Cardiac septum (tissue), 1 donor: ENCODE data around the gene MAMDC2. TPM values are rescaled to one million over a fixed set of nuclear protein-coding genes. Genes with fewer than 3 reads are reported as not detected.

Experiments
- DNase-seq: peaks from one replicate; pipeline ENCODE4 v3.0.0-alpha.2; 2020; ENCODE audit warnings: low spot score
- intact Hi-C: fragments of 100-400 bp; cut with DNase I; formaldehyde crosslinking; loops from one replicate; pipeline ENCODE4 v1.14.0; 2022
- long read RNA-seq: library from polyadenylated mRNA; unstranded; transcript quantifications from one replicate; pipeline ENCODE4 v2.0.0, GENCODE V29; 2021
- total RNA-seq: library from RNA; stranded (reverse); fragmentation: NEBNext Ultra II Directional; extraction: Animal tissue kit (Norgen Biotek cat#: 25700); gene quantifications from one replicate; pipeline ENCODE4 v1.2.1, GENCODE V29; 2021
- donor health status: DM: no; HTN: no; CAD: no.

The MAMDC2 gene, protein sequence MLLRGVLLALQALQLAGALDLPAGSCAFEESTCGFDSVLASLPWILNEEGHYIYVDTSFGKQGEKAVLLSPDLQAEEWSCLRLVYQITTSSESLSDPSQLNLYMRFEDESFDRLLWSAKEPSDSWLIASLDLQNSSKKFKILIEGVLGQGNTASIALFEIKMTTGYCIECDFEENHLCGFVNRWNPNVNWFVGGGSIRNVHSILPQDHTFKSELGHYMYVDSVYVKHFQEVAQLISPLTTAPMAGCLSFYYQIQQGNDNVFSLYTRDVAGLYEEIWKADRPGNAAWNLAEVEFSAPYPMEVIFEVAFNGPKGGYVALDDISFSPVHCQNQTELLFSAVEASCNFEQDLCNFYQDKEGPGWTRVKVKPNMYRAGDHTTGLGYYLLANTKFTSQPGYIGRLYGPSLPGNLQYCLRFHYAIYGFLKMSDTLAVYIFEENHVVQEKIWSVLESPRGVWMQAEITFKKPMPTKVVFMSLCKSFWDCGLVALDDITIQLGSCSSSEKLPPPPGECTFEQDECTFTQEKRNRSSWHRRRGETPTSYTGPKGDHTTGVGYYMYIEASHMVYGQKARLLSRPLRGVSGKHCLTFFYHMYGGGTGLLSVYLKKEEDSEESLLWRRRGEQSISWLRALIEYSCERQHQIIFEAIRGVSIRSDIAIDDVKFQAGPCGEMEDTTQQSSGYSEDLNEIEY
- 3.6 TPM for total RNA-seq
- long read RNA-seq, partial matches to known transcripts, result 0 of 8 reads
- long read RNA-seq, other reads (novel, unspliced or antisense), result 5 of 8 reads

DNA sequence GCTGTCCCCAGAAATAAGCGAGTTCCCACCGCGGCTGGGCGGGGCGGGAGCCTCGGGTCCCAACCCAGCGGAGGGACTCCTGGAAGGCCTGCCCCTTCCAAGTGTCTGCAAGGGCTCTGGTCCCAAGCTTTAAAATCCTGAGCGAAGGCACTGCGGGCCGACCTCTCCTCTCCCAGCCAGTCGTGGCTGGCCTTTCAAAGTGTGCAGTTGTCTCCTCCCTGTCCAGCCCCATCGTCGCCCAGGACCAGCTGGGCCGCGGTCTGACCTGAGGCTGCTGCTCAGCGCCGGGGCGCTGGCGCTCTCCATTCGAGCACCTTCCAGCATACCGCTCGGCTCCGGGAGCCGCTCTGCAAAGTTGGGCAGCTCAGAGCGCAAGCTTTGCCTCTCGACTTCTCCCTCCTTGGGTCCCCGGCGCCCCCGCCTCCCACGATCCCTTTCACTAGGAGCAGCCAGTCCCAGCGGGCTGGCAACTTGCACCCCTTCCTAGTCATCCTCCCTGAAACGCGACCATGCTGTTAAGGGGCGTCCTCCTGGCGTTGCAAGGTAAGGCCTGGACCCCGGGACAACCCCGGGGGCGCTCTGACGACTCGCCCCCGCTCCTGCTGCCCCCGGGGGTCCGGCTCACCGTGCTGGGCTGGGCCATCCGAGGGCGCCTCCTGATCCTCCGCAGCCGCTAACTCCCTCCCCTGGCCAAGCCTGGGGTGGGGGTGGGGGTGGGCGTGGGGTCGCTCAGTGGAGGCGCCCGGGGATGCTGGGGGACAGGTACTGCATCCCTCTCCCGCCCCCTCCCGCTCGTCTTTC is at the start of gene MAMDC2:
Gene MAMDC2 (plus strand): TSS at position 160 of the 801 bp plus-strand sequence. CDS start 350 bp downstream, at position 510.
- DNase-seq, result no peak
- intact Hi-C loops, result no loop called here

GRCh38 chr9:69995846-69996245 is 47.8 kb upstream of the MAMDC2 start:
- intact Hi-C loops, result no loop called here
- no peak for DNase-seq

GRCh38 chr9:69996967-69997366 is 46.7 kb upstream of the MAMDC2 start:
- DNase-seq, result no peak
- intact Hi-C loops, result no loop called here

DNA sequence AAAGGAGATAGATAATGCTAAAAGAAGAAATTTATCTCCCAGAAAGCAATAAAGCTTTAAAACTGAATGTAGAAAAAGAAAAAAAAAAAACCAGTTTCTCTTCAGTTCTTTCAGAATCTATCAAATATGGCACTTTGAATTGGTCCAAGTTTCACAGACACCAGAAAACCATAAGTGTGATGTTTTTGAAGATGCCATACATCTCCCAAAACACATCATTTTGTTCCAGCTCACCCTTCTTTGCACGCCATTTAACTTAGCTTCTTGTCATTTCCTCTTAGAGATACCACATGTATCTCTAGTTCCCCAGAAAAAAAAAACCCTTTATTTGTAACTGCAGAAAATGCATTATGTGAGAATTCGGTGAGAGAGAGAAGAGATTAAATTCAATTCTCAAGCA is 46.1 kb upstream of the MAMDC2 start:
- intact Hi-C loops, result no loop called here
- DNase-seq, result no peak

- no peak for DNase-seq
- intact Hi-C loops, result no loop called here
Measured at GRCh38 chr9:69999315-69999714, 44.3 kb upstream of the MAMDC2 start.

DNA sequence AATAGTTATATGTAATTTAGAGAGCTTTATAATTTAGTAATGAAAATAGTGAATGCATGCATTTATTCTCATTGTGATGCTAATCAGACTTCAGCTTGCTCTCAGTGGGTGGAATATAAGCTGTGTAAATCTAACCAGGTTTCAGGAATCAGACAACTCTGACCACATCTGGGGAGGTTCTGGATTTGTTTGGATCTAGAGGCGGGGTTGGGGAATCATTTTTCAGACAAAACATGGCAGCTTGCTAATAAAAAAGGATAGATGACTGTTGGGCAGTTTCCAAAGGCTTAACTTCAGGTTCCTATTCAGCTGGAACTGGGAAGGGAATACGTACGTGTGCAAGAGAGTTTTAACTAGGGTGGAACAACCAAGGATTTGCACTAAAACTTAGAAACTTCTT is 43.2 kb upstream of the MAMDC2 start:
- intact Hi-C loops, result no loop called here
- no peak for DNase-seq

GRCh38 chr9:70003901-70004714 is 39.5 kb upstream of the MAMDC2 start:
- intact Hi-C loops, result no loop called here
- DNase-seq, result no peak

DNA sequence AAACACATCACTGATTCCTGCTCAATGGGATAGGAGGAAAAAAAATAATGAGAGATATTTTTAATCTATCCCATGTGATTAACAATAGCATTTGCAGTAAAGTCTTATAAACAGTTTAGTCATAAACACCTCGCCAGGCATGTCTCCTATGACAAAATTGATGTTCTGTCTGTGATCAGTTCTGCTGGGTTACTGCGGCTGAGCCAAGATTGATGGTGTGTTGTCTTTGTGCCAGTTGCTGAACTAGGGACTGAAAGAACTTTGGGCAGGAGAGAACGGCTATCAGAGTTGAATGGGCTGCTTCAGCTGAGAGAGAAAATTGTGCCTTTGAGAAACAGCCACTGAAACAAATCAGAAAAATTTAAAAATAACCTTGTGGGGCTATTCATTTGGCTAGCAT is 37.3 kb upstream of the MAMDC2 start:
- DNase-seq, result no peak

DNA sequence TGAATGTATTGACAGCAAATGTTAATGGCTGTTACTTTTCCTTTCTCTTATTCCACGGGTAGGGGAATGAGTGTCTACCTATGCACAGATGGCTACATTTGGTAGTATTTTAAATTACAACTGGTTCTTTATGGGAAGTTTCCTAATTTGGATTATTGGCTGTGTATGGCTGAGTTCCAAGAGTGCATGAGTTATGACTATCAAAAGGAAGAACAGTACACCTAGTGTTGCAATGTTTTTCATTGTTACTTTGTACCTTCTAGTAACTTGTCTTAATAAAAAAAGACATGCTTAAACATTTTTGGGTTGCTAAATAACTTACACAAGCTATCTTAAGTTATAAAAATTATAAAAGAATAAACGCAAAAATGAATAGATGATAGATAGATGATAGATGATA is 35.8 kb upstream of the MAMDC2 start:
- no peak for DNase-seq
- intact Hi-C loops, result no loop called here

More for the DNA sequence above, 37.3 kb upstream of the MAMDC2 start:
- intact Hi-C loops, result no loop called here

DNA sequence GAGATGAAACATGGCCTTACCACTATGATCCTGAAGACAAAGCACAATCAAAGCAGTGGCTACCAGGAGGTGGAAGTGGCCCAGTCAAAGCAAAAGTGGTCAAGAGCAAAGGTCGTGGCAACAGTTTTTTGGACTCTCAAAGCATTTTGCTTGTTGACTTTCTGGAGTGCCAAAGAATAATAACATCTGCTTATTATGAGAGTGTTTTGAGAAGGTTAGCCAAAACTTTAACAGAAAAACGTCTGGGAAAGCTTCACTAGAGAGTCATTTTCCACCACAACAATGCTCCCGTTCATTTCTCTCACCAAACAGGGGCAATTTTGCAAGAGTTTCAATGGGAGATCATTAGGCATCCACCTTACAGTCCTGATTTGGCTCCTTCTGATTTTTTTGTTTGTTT is 33.6 kb upstream of the MAMDC2 start:
- intact Hi-C loops, result no loop called here
- no peak for DNase-seq

GRCh38 chr9:70011366-70011765 is 32.3 kb upstream of the MAMDC2 start:
- intact Hi-C loops, result no loop called here
- no peak for DNase-seq

- intact Hi-C loops, result no loop called here
- no peak for DNase-seq
Measured at GRCh38 chr9:70012569-70012968, 31.1 kb upstream of the MAMDC2 start.

GRCh38 chr9:70013598-70014196 is 30.0 kb upstream of the MAMDC2 start:
- intact Hi-C loops, result no loop called here
- no peak for DNase-seq

GRCh38 chr9:70015099-70015498 is 28.5 kb upstream of the MAMDC2 start:
- intact Hi-C loops, result no loop called here
- DNase-seq, result no peak

DNA sequence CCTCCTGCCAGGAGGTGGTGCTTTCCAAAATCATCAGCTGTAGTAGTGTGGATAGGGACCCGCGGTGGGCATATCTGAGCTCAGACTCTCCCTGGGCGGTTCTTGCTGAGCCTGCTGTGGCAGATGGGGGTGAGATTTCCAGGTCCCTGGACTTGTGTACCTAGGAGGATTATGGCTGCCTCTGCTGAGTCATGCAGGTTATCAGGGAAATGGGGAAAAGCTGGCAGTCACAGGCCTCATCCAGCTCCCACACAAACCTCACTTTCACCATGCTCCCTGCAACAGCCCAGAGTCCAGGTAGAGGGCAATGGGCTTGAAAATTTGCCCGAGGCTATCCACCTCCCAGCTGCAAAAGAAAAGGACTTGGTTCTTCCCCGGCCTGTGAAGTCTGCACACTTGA is 23.4 kb upstream of the MAMDC2 start:
- DNase-seq, result no peak
- intact Hi-C loops, result no loop called here

DNA sequence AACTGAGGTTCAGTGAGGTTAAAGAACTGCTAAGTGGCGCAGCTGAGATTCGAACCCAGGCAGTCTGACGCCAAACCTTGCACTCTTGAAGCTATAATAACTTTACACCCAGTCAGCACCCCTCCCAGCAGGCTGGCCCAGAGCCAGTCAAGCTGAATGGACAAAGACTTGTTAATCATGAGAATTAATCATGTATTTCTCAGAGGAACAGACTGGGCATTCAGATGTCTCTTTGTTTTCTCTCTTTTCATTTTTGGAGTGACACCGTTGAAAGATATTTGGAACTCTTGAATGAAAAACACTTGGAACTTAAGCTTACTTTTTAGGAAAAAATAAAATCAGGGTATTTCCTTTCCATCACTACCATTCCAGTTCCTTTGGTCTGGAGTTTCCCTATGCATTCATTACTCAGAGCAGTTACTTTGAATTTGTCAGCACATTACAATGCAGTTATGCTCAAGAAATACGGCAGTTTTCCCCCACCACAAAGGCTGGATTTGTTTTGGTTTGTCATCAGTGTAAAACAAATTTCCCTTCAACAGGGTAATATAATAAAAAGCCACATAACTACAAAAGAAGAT is 22.6 kb upstream of the MAMDC2 start:
- DNase-seq, result no peak
- intact Hi-C loops, result no loop called here

- intact Hi-C loops, result no loop called here
- DNase-seq, result no peak
Measured at GRCh38 chr9:70028287-70028686, 15.4 kb upstream of the MAMDC2 start.

DNA sequence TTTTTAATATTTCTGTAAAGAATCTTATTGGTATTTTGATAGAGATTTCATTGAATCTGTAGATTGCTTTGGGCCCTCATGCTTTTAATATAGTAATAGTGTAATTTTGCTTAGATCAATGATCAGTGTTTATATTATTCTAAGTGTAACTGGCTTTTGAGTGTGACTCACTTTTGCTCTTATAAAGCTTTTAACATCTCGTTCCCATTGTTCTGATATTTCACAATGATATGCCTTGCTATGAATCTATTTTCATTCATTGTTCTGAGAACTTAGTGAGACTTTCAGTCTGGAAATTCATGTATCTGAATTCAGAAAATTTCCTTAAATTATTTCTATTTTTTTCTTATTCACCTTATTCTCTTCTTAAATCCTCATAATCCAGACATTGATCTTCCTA is 13.5 kb upstream of the MAMDC2 start:
- no peak for DNase-seq
- intact Hi-C loops, result no loop called here

DNA sequence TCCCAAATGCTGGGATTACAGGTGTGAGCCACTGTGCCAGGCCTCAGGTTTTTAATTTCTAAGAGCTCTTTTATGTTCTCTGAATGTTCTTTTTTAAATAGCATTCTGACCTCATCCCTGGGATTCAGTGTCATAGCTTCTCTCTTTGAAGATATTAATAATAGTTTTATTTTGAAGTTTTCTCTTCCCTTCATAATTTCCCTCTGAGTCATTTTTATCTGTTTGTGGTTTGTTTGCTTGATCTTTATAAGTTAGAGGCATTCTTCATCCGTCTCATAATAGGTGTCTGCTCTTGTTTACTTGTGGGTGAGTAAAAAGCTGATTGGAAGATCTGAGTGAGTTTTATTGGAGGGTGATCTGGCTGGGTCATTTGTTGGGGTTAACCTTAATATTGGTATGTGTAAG is 12.5 kb upstream of the MAMDC2 start:
- no peak for DNase-seq
- intact Hi-C loops, result no loop called here
